22Rv1 (cell line): ENCODE data around the gene PEX10.

Source experiments
- ZFX ChIP-seq: fragments of 450-650 bp; IDR thresholded peaks from 2 replicates; pipeline ENCODE4 v1.6.1; 2017; ENCODE audit warnings: antibody characterized with exemption, borderline replicate concordance
- TF ChIP-seq, protein P1 (sequence below): fragments of 450-650 bp; IDR thresholded peaks from 2 replicates; pipeline ENCODE4 v1.5.1; 2017; ENCODE audit warnings: mild to moderate bottlenecking

DNA sequence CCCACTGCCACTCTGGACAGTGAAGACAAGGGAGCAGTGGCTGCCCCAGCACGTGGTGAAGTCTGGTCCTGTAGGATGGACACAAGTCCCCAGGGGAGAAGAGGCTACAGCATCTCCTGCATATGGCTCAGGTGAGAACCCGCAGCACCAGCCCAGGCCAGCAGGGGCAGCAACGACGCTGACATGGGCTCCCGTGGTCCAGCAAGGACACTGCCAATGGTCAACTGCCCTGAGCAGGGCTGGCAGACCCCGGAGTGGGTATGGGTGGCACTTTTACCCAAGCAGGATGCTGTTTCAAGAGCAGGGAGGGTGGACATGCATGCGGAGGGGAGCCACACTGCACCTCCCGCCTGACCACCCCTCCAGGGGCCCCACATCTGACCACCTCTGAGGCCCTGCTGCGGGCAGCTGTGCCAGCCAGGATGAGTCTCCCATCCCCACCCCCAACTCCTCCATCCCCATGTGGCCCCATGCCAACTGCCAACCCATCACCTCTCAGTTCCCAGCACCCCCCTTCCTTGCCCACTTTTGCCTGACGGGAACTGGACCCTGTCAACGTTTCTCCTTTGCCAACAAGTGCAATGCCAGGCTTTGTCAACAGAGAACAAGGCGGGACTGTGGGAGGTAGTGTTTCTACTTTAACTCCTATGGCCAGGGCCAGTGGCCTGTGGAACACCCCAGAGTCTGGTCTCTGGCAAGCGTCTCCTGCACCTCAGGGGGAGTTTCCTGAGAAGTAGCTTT lies 29.6 kb downstream of the PEX10 start:
- TF ChIP-seq, protein P1, sequence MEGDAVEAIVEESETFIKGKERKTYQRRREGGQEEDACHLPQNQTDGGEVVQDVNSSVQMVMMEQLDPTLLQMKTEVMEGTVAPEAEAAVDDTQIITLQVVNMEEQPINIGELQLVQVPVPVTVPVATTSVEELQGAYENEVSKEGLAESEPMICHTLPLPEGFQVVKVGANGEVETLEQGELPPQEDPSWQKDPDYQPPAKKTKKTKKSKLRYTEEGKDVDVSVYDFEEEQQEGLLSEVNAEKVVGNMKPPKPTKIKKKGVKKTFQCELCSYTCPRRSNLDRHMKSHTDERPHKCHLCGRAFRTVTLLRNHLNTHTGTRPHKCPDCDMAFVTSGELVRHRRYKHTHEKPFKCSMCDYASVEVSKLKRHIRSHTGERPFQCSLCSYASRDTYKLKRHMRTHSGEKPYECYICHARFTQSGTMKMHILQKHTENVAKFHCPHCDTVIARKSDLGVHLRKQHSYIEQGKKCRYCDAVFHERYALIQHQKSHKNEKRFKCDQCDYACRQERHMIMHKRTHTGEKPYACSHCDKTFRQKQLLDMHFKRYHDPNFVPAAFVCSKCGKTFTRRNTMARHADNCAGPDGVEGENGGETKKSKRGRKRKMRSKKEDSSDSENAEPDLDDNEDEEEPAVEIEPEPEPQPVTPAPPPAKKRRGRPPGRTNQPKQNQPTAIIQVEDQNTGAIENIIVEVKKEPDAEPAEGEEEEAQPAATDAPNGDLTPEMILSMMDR, result peak; percentile 55
- TF ChIP-seq ZFX, result no peak
